OCI-LY7 (cell line): ENCODE data around the gene SERPINH1. TPM values are rescaled to one million over a fixed set of nuclear protein-coding genes. Genes with fewer than 3 reads are reported as not detected.

Source experiments
- BruUV-seq: library from RNA; stranded (reverse); fragments of 400-500 nt; replicated peaks from 2 replicates; lab custom pipeline; 2021; lab: Mats Ljungman, UMichigan
- CTCF ChIA-PET: fragments of 300-600 bp; sonication (Branson Sonifier 250); formaldehyde crosslinking; loops from one replicate; lab custom pipeline; 2022; ENCODE audit warnings: antibody characterized with exemption; ENCODE audit not compliant: unreplicated experiment; lab: Charles Lee
- POLR2A ChIA-PET: fragments of 300-600 bp; sonication (Branson Sonifier 250); formaldehyde crosslinking; loops from one replicate; lab custom pipeline; 2022; ENCODE audit warnings: antibody characterized with exemption; lab: Charles Lee
- DNase-seq: peaks from one replicate; pipeline ENCODE4 v3.0.0-alpha.2; 2015; ENCODE audit warnings: low spot score
- H2AFZ ChIP-seq: fragments of 200-600 bp; sonication (generic), shearing (Covaris generic); 2 replicates; pipeline ENCODE4 v1.6.1; 2014; ENCODE audit warnings: mild to moderate bottlenecking, antibody characterized with exemption, low read length, moderate library complexity
- H3K27ac ChIP-seq: fragments of 200-600 bp; sonication (generic); 2 replicates; pipeline ENCODE4 v1.5.1; 2014; ENCODE audit warnings: mixed run types, low read depth, mild to moderate bottlenecking, moderate library complexity, low read length, inconsistent platforms; ENCODE audit not compliant: poor library complexity, severe bottlenecking
- H3K36me3 ChIP-seq: fragments of 200-600 bp; sonication (generic); 2 replicates; pipeline ENCODE4 v1.6.1; 2014; ENCODE audit warnings: mild to moderate bottlenecking, antibody characterized with exemption, low read length, moderate library complexity, mixed read lengths; ENCODE audit not compliant: insufficient read depth
- H3K4me1 ChIP-seq: fragments of 200-600 bp; sonication (generic); 2 replicates; pipeline ENCODE4 v1.5.1; 2014; ENCODE audit warnings: mild to moderate bottlenecking, low read length; ENCODE audit not compliant: insufficient read depth, poor library complexity, severe bottlenecking
- H3K4me2 ChIP-seq: fragments of 200-600 bp; sonication (generic); 2 replicates; pipeline ENCODE4 v1.6.1; 2014; ENCODE audit warnings: mild to moderate bottlenecking, low read length
- H3K4me3 ChIP-seq: fragments of 200-600 bp; sonication (generic); 2 replicates; pipeline ENCODE4 v1.5.1; 2014; ENCODE audit warnings: mild to moderate bottlenecking, low read depth, low read length; ENCODE audit not compliant: poor library complexity, severe bottlenecking
- H3K79me2 ChIP-seq: fragments of 200-600 bp; sonication (generic); 2 replicates; pipeline ENCODE4 v1.6.1; 2016; ENCODE audit warnings: low read depth, mild to moderate bottlenecking, low read length, moderate library complexity, mixed read lengths; ENCODE audit not compliant: insufficient read depth
- H3K9me2 ChIP-seq: fragments of 200-600 bp; sonication (generic); 2 replicates; pipeline ENCODE4 v1.6.1; 2016; ENCODE audit warnings: mild to moderate bottlenecking, low read length, mixed read lengths; ENCODE audit not compliant: insufficient read depth
- H3K9me3 ChIP-seq: fragments of 200-600 bp; sonication (generic); 2 replicates; pipeline ENCODE4 v1.6.1; 2014; ENCODE audit warnings: mild to moderate bottlenecking, mixed run types, low read length, mixed read lengths
- H4K20me1 ChIP-seq: fragments of 200-600 bp; sonication (generic); 2 replicates; pipeline ENCODE4 v1.6.1; 2014; ENCODE audit warnings: mild to moderate bottlenecking, antibody characterized with exemption, low read length, moderate library complexity, mixed read lengths; ENCODE audit not compliant: insufficient read depth
- CTCF ChIP-seq: fragments of 200-600 bp; sonication (generic); conservative IDR thresholded peaks from 2 replicates; pipeline ENCODE4 v1.5.1; 2014; ENCODE audit warnings: mild to moderate bottlenecking, antibody characterized with exemption, low read length, moderate library complexity, mixed read lengths
- EZH2phosphoT487 ChIP-seq: fragments of 200-600 bp; sonication (generic); IDR thresholded peaks from 2 replicates; pipeline ENCODE4 v1.6.1; 2018; ENCODE audit warnings: low read depth, borderline replicate concordance, mild to moderate bottlenecking, mixed run types, antibody characterized with exemption, low read length, moderate library complexity, mixed read lengths
- intact Hi-C: fragments of 100-400 bp; cut with micrococcal nuclease; formaldehyde crosslinking; loops from one replicate; pipeline ENCODE4 v1.10.0; 2022; ENCODE audit not compliant: unreplicated experiment
- total RNA-seq, 2 experiments: library from RNA; depleted of rRNA in 1 of 2; stranded (reverse); fragments of >200 nt in 1 of 2; shearing (Covaris generic) in 1 of 2; gene quantifications; 2 replicates each; pipeline ENCODE4 v1.2.3, GENCODE V29; 2014 to 2022

Gene SERPINH1
- total RNA-seq, 2 experiments from 2014 or later: not detected

- Histone ChIP-seq H3K36me3 (no peaks in the 10 kb centered on the region), H3K9me3 (no peaks in the 10 kb centered on the region), H2AFZ (no peak overlapping the region), H3K4me2 (no peak overlapping the region), H3K9me2 (no peaks in the 10 kb centered on the region), H3K79me2 (no peaks in the 10 kb centered on the region), H3K27ac (no peak overlapping the region), H3K4me1 (no peaks in the 10 kb centered on the region), H3K4me3 (no peak overlapping the region), H4K20me1 (no peaks in the 10 kb centered on the region)
- intact Hi-C loops: no loop called here
- CTCF ChIA-PET: no interaction called here
- POLR2A ChIA-PET: no interaction called here
- TF ChIP-seq EZH2phosphoT487 (no peak), CTCF (no peak)
- no TSS peak for BruUV-seq
- DNase-seq: no peak
These were observed 5.8 kb upstream of the SERPINH1 start for GRCh38 chr11:75556275-75556674.

- no peak overlapping the region for H3K27ac ChIP-seq
- no TSS peak for BruUV-seq
- intact Hi-C loops: no loop called here
- no peak overlapping the region for H2AFZ ChIP-seq
- no peaks in the 10 kb centered on the region for H3K9me2 ChIP-seq
- H3K4me3 ChIP-seq: no peak overlapping the region
- no peaks in the 10 kb centered on the region for H3K36me3 ChIP-seq
- no peak overlapping the region for H3K4me2 ChIP-seq
- TF ChIP-seq CTCF (no peak), EZH2phosphoT487 (no peak)
- POLR2A ChIA-PET: no interaction called here
- no peaks in the 10 kb centered on the region for H3K4me1 ChIP-seq
- no peaks in the 10 kb centered on the region for H3K9me3 ChIP-seq
- CTCF ChIA-PET: no interaction called here
- DNase-seq: no peak
- H4K20me1 ChIP-seq: no peaks in the 10 kb centered on the region
- no peaks in the 10 kb centered on the region for H3K79me2 ChIP-seq
These were observed 4.2 kb upstream of the SERPINH1 start for GRCh38 chr11:75557666-75558494.
